HG02884 (cell line): ENCODE data around the gene CCDC97.

Experiments
- ATAC-seq: cut with Tn5 transposase; IDR thresholded peaks from one replicate; pipeline ENCODE4 v1.9.1; 2021; ENCODE audit warnings: mild to moderate bottlenecking, moderate library complexity; ENCODE audit not compliant: unreplicated experiment

The CCDC97 gene

GRCh38 chr19:41318696-41319499, 8.9 kb downstream of the CCDC97 start:
- no peak for ATAC-seq

- no peak for ATAC-seq
Observed at GRCh38 chr19:41319500-41320184, 9.7 kb downstream of the CCDC97 start.

DNA sequence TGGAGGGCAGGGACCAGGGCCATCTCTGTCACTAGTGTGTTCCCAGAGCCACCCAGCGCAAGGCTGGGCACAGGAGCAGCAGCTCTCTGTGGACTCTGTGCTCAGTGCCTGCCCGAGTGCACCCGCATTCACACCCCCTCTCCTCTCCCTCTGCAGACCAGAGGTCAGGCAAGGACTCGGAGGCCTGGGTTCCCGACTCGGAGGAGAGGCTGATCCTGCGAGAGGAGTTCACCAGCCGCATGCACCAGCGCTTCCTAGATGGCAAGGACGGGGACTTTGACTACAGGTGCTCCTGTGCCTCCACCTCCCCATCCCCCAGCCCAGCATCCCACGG, 10.2 kb downstream of the CCDC97 start:
- ATAC-seq = no peak

DNA sequence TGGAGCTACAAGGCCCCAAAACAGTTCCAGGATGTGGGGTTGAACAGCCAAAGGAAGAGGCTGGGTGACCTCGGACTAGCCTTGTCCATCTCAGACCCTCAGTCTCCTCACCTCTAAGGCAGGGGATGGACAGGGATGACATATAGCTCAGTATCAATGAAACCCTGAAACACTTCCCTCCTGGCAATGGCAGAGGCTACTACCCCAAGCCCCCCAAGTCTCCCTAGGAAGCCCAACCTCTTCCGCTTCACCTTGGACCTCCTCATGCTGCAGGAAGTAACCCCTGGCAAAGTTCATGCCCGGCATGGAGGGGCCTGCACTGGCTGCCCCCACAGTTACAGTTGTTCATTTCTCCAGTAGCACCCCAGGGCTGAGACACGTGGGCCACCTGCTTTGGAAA, 10.6 kb downstream of the CCDC97 start:
- no peak for ATAC-seq

GRCh38 chr19:41321204-41321599, 11.2 kb downstream of the CCDC97 start:
- no peak for ATAC-seq

DNA sequence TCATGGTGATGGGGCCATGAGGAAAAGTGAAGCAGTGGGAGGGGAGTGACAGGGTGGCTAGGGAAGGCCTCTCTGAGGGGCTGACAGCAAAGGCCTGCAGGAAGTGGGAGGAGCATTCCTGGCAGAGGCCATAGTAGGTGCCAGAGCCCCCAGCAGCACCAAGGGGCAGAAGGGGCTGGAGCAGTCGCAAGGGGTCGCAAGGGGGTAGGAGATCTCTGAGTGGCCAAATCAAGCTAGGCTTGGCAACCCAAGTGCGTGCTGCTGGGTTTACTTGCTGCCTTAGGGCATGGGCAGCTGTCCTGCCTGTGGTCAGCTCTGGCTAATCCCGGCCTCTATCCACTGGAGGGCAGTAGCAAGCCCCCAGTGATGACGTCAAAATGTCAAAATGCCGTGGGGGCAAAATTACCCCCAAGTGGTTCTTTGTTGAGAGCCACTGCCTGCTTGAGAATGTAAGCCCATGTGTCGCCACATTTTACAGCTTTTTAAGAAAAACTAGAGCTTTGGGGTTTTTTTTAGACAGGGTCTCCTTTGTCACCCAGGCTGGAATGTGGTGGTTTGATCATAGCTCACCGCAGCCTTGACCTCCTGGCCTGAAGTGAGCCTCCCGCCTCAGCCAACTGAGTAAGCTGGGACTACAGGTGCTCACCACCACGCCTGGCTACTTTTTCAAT, 11.8 kb downstream of the CCDC97 start:
- no peak for ATAC-seq

- ATAC-seq = no peak
Observed at GRCh38 chr19:41322451-41322850, 12.5 kb downstream of the CCDC97 start.

GRCh38 chr19:41323023-41323422, 13.1 kb downstream of the CCDC97 start:
- no peak for ATAC-seq

DNA sequence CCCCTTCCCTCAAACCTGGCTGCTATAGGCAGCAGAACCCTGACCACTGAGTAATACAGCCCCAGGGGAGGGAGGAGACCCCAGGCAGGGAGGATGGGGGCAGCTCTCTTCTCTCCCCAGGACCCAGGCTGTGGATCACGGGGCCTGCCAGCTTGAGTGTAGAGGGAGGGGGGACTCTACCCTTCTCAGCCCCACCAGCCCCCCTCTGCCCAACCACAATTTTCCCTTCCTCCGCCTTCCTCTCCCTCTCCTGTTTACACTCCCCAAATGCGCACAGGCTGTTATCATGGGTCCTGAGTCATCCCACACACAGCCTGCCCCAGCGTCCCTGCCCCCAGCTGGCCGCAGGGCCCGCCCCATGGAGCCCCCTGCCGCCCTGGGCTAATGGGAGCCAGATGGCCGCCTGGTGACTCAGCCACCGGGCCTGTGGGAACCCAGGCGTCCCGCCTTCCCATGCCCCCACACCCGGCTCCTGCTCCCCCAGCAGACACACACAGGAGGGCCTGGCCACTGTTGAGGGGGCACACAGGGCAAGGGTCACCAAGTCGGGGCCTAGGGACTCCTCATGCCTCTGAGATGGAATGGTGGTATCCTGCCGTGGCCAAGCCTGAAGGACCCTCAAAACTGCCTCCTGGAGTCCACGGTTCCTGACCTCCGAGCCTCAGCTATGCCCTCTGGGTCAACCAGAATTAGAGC, 13.6 kb downstream of the CCDC97 start:
- ATAC-seq = no peak

GRCh38 chr19:41324231-41324702, 14.3 kb downstream of the CCDC97 start:
- ATAC-seq = no peak

GRCh38 chr19:41324921-41325639, 15.1 kb downstream of the CCDC97 start:
- no peak for ATAC-seq

- ATAC-seq = no peak
Observed at GRCh38 chr19:41325640-41325946, 15.6 kb downstream of the CCDC97 start.

DNA sequence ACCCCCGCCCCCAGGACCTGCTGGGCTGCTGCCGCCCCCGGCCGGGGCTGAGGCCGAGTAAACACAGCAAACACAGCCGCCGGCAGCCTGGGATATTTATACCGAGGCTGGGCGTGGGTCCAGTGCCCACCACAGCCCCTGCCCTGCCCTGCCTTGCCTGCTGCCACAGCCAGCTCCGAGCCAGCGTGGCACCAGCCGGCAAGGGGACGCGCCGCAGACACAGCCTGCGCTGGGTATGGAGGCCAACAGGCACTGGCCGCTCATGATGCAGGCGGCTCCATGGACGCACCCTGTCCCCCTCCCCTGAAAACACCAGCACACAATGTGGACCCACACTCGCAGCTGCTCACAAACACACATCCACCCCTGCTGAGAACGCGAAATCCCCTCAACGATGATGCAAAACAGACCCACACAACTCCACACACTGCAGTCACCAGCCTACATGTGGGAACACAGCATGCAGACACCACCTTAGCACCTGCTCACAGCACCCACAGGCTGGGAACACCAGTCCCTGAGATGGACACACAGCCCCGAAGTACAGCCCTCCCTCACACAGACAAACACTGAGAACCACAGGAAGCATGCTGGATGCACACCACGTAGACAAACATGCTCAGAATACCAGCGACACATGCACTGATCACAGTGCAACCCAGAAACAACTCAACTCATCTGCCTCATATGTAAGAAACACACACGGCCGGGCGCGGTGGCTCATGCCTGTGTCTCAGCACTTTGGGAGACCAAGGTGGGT, 16.2 kb downstream of the CCDC97 start:
- no peak for ATAC-seq

DNA sequence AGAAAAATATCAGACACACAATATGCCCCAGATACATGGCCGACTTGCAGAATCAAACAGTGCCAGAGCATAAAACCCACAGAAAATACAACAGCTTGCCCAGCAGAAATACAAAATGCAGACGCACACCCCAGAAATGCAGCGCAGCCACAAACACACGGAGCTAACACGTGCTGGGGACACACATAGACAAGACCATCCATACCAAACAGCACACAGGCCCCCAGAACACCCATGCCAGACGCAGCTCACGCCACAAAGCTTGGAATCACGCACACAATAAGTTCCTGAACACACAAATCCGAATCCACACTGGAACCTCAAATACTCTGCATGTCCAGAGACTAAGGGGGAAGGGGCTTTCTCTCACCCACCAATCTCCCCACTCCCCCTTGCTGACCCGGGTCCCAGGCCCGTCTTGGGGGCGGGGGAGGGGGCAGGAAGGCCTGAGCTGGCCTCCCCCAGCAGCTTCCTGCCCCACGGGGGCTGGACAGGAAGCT, 17.2 kb downstream of the CCDC97 start:
- ATAC-seq = no peak

GRCh38 chr19:41327576-41328156, 17.7 kb downstream of the CCDC97 start:
- no peak for ATAC-seq

DNA sequence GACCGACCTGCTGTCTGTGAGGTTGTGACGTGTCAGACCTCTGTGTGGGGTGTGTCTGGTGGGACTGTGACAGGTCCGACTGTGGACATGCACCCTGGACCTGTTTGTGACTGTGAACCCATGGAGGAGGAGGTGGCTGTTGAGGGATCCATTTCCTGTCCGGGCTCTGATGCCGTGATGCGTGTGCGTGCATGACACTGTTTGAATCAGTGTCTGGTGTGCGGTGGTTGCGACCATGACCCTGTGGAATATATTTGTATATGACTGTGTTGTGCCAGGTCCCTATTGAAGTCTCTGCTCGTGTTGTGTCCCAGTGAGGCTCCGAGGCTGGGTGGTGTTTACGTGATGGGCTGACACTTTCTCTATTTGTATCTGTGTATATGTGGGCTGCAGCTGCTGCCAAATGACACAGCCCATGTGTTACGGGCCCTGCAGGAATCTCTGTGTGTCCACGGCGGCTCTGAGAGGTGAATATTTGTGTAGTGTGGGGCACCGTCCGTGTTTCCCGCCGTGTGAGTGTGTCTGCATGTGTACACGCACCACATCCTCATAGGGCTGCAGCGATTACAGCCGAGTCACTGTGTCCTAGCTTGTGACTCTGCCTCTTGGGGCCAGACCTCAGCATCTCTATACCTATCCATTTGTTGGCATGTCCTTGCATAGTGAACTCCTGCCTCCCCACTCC, 18.3 kb downstream of the CCDC97 start:
- no peak for ATAC-seq

- ATAC-seq = no peak
Observed at GRCh38 chr19:41328842-41329225, 18.9 kb downstream of the CCDC97 start.

- ATAC-seq = no peak
Observed at GRCh38 chr19:41330481-41330880, 20.5 kb downstream of the CCDC97 start.
